ENCODE results near the gene BSN. TPM values are rescaled to one million over a fixed set of nuclear protein-coding genes. Genes with fewer than 3 reads are reported as not detected.

Gene BSN
- total RNA-seq, 4 donors from 2014 or later, result 0.37 to 0.81 (median 0.73) TPM

GRCh38 chr3:49657208-49657915 lies 103.1 kb downstream of the BSN start:
- H3K4me3 ChIP-seq, result no peak overlapping the region
- 82 to 95% methylated on average over 4 to 7 of the region's 36 CpGs for WGBS, 2 donors (ENCODE audit: low coverage in 1 of 2)
- peaks cover 0 to 5% (median 0%) of the 10 kb centered on the region in 3 donors for H3K4me1 ChIP-seq
- no peak for TF ChIP-seq CTCF (IDR thresholded peaks at IDR 0.05)
- H3K9me3 ChIP-seq, result no peaks in the 10 kb centered on the region
- no peak for ATAC-seq
- H3K27ac ChIP-seq, result no peak overlapping the region
- H3K36me3 ChIP-seq, result no peaks in the 10 kb centered on the region
- H3K27me3 ChIP-seq, result peaks cover 22% of the 10 kb centered on the region

- H3K9me3 ChIP-seq, result no peaks in the 10 kb centered on the region
- peaks cover 36% of the 10 kb centered on the region for H3K27me3 ChIP-seq
- no peaks in the 10 kb centered on the region for H3K36me3 ChIP-seq
- no peak overlapping the region for H3K27ac ChIP-seq
- no peak overlapping the region for H3K4me3 ChIP-seq
- WGBS, 2 donors (ENCODE audit: low coverage in 1 of 2), result 54 to 55% methylated on average over 1 to 2 of the region's 2 CpGs
- peaks cover 0 to 5% (median 0%) of the 10 kb centered on the region in 3 donors for H3K4me1 ChIP-seq
- no peak for ATAC-seq
- TF ChIP-seq EP300 (IDR thresholded peaks at IDR 0.05), result no peak
- no peak for TF ChIP-seq CTCF (IDR thresholded peaks at IDR 0.05)
- TF ChIP-seq POLR2AphosphoS5 (IDR thresholded peaks at IDR 0.05), result no peak
- no peak for TF ChIP-seq POLR2A (IDR thresholded peaks at IDR 0.05)
Observed at GRCh38 chr3:49658711-49659110, 104.4 kb downstream of the BSN start.

GRCh38 chr3:49659756-49660155 lies 105.5 kb downstream of the BSN start:
- no peak overlapping the region for H3K27ac ChIP-seq
- 93% methylated on average over 2 of the region's 4 CpGs; no CpG with 5 or more reads in 1 of the 2 donors for WGBS, 2 donors (ENCODE audit: low coverage in 1 of 2)

GRCh38 chr3:49661281-49661680 lies 107.0 kb downstream of the BSN start:
- 80% methylated on average over 2 of the region's 14 CpGs; no CpG with 5 or more reads in 1 of the 2 donors for WGBS, 2 donors (ENCODE audit: low coverage in 1 of 2)

More at GRCh38 chr3:49659756-49660155, 105.5 kb downstream of the BSN start:
- Histone ChIP-seq H3K36me3 (no peaks in the 10 kb centered on the region), H3K4me1 (peaks cover 0 to 5% (median 0%) of the 10 kb centered on the region in 3 donors), H3K27me3 (peaks cover 46% of the 10 kb centered on the region), H3K4me3 (no peak overlapping the region), H3K9me3 (no peaks in the 10 kb centered on the region)
- no peak for TF ChIP-seq POLR2AphosphoS5 (IDR thresholded peaks at IDR 0.05)
- no peak for TF ChIP-seq CTCF (IDR thresholded peaks at IDR 0.05)
- no peak for TF ChIP-seq EP300 (IDR thresholded peaks at IDR 0.05)
- TF ChIP-seq POLR2A (IDR thresholded peaks at IDR 0.05), result no peak
- ATAC-seq, result no peak

GRCh38 chr3:49662021-49662420 lies 107.7 kb downstream of the BSN start:
- WGBS, 2 donors (ENCODE audit: low coverage in 1 of 2), result 88 to 91% methylated on average over 5 to 10 of the region's 22 CpGs
- Histone ChIP-seq H3K27ac (no peak overlapping the region), H3K27me3 (peaks cover 57% of the 10 kb centered on the region), H3K4me3 (no peak overlapping the region), H3K4me1 (no peaks in the 10 kb centered on the region), H3K9me3 (no peaks in the 10 kb centered on the region), H3K36me3 (no peaks in the 10 kb centered on the region)
- TF ChIP-seq POLR2AphosphoS5 (IDR thresholded peaks at IDR 0.05) (no peak), CTCF (IDR thresholded peaks at IDR 0.05) (no peak), EP300 (IDR thresholded peaks at IDR 0.05) (no peak), POLR2A (IDR thresholded peaks at IDR 0.05) (no peak)
- no peak for ATAC-seq

More at GRCh38 chr3:49661281-49661680, 107.0 kb downstream of the BSN start:
- peaks cover 54% of the 10 kb centered on the region for H3K27me3 ChIP-seq
- ATAC-seq, result no peak
- H3K4me3 ChIP-seq, result no peak overlapping the region
- no peak overlapping the region for H3K27ac ChIP-seq
- peaks cover 0 to 5% (median 0%) of the 10 kb centered on the region in 3 donors for H3K4me1 ChIP-seq
- no peaks in the 10 kb centered on the region for H3K36me3 ChIP-seq
- H3K9me3 ChIP-seq, result no peaks in the 10 kb centered on the region
- TF ChIP-seq POLR2AphosphoS5 (IDR thresholded peaks at IDR 0.05), result no peak

Data from gastroesophageal sphincter (tissue), 4 donors.